Immature natural killer cell (primary cell): Measurements from ENCODE around the gene PAPPA. TPM values are rescaled to one million over a fixed set of nuclear protein-coding genes. Genes with fewer than 3 reads are reported as not detected.

ENCODE experiments used
- DNase-seq, 3 donors: peaks; one replicate each; pipeline ENCODE4 v3.0.0; 2022; ENCODE audit warnings: mixed read lengths in 1 of 3
- H3K27ac Mint-ChIP-seq, 6 donors: one replicate each; pipeline ENCODE4 v1.8.0; 2020; ENCODE audit warnings: mixed read lengths in 6 of 6, mild to moderate bottlenecking in 5 of 6, inconsistent platforms in 4 of 6, moderate library complexity in 3 of 6
- H3K27me3 Mint-ChIP-seq, 3 donors: one replicate each; pipeline ENCODE4 v1.8.0; 2020 to 2021; ENCODE audit warnings: low read depth in 3 of 3, mild to moderate bottlenecking in 3 of 3, mixed read lengths in 3 of 3, moderate library complexity in 3 of 3, inconsistent platforms in 1 of 3
- H3K36me3 Mint-ChIP-seq, 3 donors: one replicate each; pipeline ENCODE4 v1.8.0; 2020; ENCODE audit warnings: mixed read lengths in 3 of 3, inconsistent platforms in 2 of 3, mild to moderate bottlenecking in 2 of 3
- H3K4me1 Mint-ChIP-seq, 2 donors: one replicate each; pipeline ENCODE4 v1.8.0; 2020; ENCODE audit warnings: inconsistent platforms in 2 of 2, mild to moderate bottlenecking in 2 of 2, mixed read lengths in 2 of 2, moderate library complexity in 1 of 2
- H3K4me3 Mint-ChIP-seq, 5 donors: one replicate each; pipeline ENCODE4 v1.8.0; 2020; ENCODE audit warnings: mild to moderate bottlenecking in 5 of 5, mixed read lengths in 5 of 5, inconsistent platforms in 3 of 5, moderate library complexity in 3 of 5
- H3K9me3 Mint-ChIP-seq, 6 donors: one replicate each; pipeline ENCODE4 v1.8.0; 2020; ENCODE audit warnings: mild to moderate bottlenecking in 6 of 6, mixed read lengths in 6 of 6, inconsistent platforms in 4 of 6, moderate library complexity in 3 of 6
- polyA plus RNA-seq, 3 donors: library from polyadenylated mRNA; unstranded; fragments of 300-500 nt; fragmentation: Illumina TruSeq; gene quantifications; one replicate each; pipeline ENCODE4 v1.2.3, GENCODE V29; 2021

PAPPA gene
- polyA plus RNA-seq, 3 donors from 2014 or later: not detected

- Mint-ChIP-seq H3K27me3 (peaks cover 0 to 2% (median 1%) of the 10 kb centered on the region in 3 donors), H3K4me1 (no peaks in the 10 kb centered on the region), H3K27ac (no peak overlapping the region), H3K9me3 (no peaks in the 10 kb centered on the region), H3K36me3 (peaks cover 0 to 6% (median 0%) of the 10 kb centered on the region in 3 donors), H3K4me3 (no peak overlapping the region)
- DNase-seq: no peak
These were observed 294.8 kb downstream of the PAPPA start for GRCh38 chr9:116448431-116448830.

GRCh38 chr9:116449949-116450348 is 296.4 kb downstream of the PAPPA start:
- Mint-ChIP-seq H3K4me3 (no peak overlapping the region), H3K27me3 (peaks cover 0 to 2% (median 1%) of the 10 kb centered on the region in 3 donors), H3K9me3 (peaks cover 0 to 11% (median 0%) of the 10 kb centered on the region in 6 donors), H3K36me3 (peaks cover 0 to 6% (median 0%) of the 10 kb centered on the region in 3 donors), H3K4me1 (no peaks in the 10 kb centered on the region), H3K27ac (no peak overlapping the region)
- DNase-seq: no peak

GRCh38 chr9:116450378-116451139 is 297.0 kb downstream of the PAPPA start:
- Mint-ChIP-seq H3K36me3 (peaks cover 0 to 3% (median 0%) of the 10 kb centered on the region in 3 donors), H3K27me3 (peaks cover 0 to 2% (median 1%) of the 10 kb centered on the region in 3 donors), H3K27ac (no peak overlapping the region), H3K4me3 (no peak overlapping the region), H3K9me3 (peaks cover 0 to 11% (median 0%) of the 10 kb centered on the region in 6 donors), H3K4me1 (no peaks in the 10 kb centered on the region)
- no peak for DNase-seq

- Mint-ChIP-seq H3K27ac (no peak overlapping the region), H3K4me3 (no peak overlapping the region), H3K9me3 (peaks cover under 1 to 21% (median 7%) of the 10 kb centered on the region in 6 donors), H3K4me1 (no peaks in the 10 kb centered on the region), H3K27me3 (peaks cover 0 to 2% (median 1%) of the 10 kb centered on the region in 3 donors), H3K36me3 (peaks cover 0 to 9% (median 7%) of the 10 kb centered on the region in 3 donors)
- no peak for DNase-seq
These were observed 298.0 kb downstream of the PAPPA start for GRCh38 chr9:116451500-116452115.
